Activated naive CD4-positive, alpha-beta T cell treated with anti-CD3 and anti-CD28 coated beads, Interleukin-2, amount 50 U/mL, for 16 hours (primary cell): ENCODE measurements around the gene MCOLN1.

Experiments used
- DNase-seq: peaks from one replicate; pipeline ENCODE4 v3.0.0-alpha.2; 2020

Gene MCOLN1

GRCh38 chr19:7504684-7505083 is 17.7 kb upstream of the MCOLN1 start:
- no peak for DNase-seq

GRCh38 chr19:7505288-7505681 is 17.1 kb upstream of the MCOLN1 start:
- no peak for DNase-seq

- no peak for DNase-seq
Measured at GRCh38 chr19:7505682-7506384, 16.6 kb upstream of the MCOLN1 start.

DNA sequence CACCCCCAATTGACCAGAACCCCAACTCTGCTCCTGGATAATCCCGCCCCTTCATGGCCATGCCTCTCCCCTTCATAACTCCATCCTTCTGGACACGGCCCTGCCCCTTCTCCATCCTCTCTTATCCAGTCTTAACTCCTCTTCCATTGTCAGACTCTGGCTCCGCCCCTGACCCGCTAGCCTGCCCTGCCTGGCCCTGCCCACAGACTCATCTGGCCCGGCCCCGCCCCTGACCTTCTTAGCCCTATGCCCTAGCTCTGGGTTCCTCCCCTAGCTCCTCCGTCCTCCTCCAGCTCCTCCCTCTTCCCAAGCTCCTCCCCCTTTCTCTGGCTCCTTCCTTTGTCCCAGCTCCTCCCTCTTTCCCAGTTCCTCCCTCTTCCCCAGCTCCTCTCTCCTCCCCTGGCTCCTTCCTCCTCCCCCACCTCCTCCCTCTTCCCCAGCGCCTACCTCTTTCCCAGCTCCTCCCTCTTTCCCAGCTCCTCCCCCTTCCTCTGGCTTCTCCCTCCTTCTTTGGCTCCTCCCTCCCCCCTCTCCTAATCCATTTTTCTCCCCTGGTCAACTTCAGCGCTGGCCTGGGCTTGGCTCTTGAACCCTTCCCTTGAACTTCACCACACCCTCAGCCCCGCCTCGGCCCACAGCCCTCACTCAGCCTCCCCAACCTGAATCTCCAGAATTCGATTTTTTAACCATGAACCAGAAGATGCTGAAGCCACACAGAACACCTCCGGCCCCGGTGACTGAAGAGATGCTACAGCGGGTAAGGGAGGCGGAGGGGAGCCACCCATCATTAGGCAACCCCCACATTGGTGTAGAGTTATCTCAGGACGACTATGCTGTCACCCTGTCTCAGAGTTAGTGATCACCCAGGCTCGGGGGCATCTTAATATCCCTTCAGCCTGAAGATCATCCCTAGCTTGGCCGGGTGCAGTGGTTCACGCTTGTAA is 15.8 kb upstream of the MCOLN1 start:
- DNase-seq, result peak; percentile 55

DNA sequence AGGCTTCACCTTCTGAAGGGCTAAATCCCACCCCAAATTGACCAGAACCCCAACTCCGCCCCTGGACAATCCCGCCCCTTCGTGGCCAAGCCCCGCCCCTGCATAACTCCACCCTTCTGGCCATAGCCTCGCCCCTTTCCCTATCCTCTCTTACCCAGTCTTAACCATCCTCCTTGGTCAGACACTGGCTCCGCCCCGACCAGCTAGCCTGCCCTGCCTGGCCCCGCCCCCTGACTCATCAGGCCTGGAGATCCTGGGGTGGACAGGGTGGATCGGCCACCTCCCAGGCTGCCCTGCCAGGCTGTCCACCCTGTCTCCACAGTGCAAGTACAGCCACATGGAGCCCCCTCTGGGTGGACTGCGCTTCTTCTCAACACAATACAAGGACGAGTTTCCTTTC is 14.5 kb upstream of the MCOLN1 start:
- DNase-seq, result no peak

DNA sequence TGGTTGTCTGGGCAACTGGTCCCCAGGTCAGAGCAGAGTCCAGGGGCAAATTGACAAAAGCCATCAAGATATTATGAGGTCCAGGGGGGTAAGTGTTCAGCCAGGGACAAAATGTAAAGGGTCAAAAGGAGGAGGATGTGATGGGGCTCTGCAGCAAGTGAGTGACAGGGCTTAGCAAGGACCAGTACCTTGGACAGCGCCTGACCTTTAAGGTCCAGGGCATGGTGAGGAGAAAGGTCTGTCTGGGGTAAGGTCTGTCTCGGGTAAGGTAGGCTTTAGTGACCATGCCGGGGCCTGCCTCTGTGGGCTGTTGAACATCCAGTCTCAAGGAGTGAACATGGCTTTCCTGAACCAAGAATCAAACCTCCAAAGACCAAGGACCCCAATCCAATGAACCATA is 12.8 kb upstream of the MCOLN1 start:
- no peak for DNase-seq

GRCh38 chr19:7512400-7512851 is 10.0 kb upstream of the MCOLN1 start:
- DNase-seq, result no peak

DNA sequence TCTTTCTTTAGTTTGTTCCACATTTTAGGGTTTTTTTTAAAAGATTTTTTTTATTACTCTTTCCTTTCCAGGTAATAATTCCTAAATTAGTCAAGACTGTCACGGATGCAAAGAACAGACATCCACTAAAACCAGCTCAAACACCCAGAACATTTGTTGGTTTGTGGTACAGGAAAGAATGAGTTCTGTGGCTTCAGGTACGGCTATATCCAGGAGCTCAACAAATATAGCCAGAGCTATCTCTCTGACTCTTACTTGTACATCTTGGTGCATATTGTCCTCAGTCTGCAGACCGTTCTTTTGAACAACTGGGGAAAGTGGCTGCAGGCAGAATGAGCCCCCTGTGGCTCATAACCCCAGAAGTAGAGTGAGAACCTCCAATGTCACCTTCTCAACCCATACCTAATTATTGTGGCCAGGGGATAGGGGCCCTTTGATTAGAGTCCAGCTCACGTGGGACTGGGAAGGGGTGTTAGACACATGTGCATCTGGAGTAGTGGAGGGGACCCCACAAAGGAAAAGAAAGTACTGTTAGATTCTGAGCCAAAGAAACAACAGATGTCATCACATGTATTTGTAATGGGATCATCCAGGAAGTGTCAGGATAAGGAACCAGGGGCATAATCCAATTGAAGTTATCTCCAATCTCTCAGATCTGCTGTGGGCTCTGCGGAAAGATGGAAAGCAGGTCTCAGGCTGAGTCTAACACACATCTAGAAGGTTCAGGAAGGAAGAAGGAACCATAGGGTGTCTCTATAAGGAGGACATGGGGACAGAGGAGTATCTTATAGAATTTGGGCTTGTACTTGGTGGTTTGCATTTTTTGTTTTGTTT is 8.4 kb upstream of the MCOLN1 start:
- DNase-seq, result no peak

DNA sequence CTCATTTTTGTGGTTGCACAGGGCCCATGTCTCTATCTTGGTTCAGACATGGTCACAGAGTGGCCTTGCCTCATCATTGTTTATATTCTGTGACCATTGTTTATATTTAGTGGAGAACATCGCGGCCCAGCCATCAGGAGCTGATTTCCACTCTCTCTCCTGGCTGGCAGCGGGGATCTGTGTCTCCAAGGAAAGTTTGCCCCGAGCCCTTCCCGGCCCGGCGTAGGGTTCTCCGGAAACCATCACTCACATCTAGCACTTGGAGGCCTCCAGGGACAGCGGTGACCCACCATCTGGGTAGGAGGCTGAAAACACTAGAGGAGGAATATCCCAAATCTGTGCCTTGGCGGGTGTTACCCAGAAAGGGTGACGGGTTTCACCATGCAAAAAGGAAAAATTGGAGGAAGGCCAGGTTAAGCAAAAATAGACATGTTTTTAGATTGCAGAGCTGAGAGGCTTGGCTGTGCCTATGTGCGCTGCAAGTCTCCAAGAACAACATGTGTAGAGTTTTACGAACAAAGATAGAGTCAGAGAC is 7.2 kb upstream of the MCOLN1 start:
- DNase-seq, result no peak

- peak; percentile 50 for DNase-seq
Measured at GRCh38 chr19:7515645-7516151, 6.7 kb upstream of the MCOLN1 start, which contains the start of gene ZNF358. Gene ZNF358, plus strand, starts transcription at chr19:7516103. Its CDS starts 3,140 bp downstream, at chr19:7519243.

DNA sequence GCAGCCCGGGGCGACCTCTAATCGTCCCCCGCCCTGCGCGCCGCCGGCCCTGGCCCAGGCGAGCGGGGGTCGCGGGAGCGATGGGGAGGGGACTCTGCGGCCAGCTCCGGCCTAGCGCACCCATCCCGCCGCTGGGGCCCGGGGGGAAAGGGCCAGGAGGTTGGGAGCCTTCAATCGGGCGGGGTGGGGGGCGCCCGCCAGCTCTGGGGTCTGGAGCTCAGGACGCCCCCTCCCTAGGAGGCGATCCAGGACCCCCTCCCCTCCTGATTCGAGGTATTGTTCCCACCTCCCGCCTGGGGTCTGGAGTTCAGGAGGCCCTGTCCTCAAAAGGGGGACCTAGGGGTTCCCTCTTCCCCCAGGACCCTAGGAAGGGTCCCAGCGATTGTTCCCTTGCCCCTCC is 6.1 kb upstream of the MCOLN1 start:
- no peak for DNase-seq

GRCh38 chr19:7516878-7517277 is 5.5 kb upstream of the MCOLN1 start:
- no peak for DNase-seq

DNA sequence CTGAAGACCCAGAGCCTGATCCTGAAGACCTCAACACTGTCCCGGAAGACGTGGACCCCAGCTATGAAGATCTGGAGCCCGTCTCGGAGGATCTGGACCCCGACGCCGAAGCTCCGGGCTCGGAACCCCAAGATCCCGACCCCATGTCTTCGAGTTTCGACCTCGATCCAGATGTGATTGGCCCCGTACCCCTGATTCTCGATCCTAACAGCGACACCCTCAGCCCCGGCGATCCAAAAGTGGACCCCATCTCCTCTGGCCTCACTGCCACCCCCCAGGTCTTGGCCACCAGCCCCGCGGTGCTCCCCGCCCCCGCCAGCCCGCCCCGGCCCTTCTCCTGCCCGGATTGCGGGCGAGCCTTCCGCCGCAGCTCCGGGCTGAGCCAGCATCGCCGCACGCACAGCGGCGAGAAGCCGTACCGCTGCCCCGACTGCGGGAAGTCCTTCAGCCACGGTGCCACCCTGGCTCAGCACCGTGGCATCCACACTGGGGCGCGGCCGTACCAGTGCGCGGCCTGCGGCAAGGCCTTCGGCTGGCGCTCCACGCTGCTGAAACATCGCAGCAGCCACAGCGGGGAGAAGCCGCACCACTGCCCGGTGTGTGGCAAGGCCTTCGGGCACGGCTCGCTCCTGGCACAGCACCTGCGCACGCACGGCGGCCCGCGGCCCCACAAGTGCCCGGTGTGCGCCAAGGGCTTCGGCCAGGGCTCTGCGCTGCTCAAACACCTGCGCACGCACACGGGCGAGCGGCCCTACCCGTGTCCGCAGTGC is 2.9 kb upstream of the MCOLN1 start:
- no peak for DNase-seq

DNA sequence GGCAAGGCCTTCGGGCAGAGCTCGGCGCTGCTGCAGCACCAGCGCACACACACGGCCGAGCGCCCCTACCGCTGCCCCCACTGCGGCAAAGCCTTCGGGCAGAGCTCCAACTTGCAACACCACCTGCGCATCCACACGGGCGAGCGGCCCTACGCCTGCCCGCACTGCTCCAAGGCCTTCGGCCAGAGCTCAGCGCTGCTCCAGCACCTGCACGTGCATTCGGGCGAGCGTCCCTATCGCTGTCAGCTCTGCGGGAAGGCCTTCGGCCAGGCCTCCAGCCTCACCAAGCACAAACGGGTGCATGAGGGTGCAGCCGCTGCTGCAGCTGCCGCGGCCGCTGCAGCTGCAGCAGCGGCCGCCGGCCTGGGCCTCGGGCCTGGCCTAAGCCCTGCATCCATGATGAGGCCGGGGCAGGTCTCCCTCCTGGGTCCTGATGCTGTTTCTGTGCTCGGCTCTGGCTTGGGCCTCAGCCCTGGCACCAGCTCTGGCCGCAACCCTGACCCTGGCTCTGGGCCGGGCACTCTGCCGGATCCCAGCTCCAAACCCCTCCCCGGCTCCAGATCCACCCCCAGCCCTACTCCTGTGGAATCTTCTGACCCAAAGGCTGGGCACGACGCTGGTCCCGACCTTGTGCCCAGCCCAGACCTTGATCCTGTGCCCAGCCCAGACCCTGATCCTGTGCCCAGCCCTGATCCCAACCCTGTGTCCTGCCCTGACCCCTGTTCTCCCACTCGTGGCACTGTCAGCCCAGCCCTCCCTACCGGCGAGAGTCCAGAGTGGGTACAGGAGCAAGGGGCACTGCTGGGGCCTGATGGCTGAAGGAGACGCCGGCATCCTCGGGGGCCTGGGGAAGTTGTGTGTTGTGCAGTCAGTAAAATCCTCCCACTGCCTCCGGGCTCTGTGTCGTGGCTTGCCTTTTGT is 2.0 kb upstream of the MCOLN1 start:
- DNase-seq, result no peak

DNA sequence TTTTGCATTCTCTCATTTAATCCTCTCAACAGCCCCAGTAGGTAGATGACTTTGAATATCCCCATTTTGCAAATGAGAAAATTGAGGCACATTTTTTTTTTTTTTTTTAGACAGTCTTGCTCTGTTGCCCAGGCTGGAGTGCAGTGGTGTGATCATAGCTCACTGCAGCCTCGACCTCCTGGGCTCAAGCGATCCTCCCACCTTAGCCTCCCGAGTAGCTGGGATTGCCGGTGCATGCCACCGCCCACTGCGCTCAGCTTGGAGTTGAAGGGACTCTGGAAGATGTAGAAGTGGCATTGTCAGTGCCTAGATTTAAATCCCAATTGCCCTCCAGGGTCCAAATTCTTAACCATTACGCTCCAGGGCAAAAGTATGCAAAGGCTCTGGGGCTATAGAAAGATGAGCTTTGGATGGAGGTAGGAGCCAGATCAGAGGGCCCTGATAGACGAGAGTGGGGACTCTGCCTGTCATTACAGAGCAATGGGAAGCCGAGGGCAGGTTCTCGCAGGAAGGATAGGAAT is 813 bp upstream of the MCOLN1 start:
- no peak for DNase-seq

DNA sequence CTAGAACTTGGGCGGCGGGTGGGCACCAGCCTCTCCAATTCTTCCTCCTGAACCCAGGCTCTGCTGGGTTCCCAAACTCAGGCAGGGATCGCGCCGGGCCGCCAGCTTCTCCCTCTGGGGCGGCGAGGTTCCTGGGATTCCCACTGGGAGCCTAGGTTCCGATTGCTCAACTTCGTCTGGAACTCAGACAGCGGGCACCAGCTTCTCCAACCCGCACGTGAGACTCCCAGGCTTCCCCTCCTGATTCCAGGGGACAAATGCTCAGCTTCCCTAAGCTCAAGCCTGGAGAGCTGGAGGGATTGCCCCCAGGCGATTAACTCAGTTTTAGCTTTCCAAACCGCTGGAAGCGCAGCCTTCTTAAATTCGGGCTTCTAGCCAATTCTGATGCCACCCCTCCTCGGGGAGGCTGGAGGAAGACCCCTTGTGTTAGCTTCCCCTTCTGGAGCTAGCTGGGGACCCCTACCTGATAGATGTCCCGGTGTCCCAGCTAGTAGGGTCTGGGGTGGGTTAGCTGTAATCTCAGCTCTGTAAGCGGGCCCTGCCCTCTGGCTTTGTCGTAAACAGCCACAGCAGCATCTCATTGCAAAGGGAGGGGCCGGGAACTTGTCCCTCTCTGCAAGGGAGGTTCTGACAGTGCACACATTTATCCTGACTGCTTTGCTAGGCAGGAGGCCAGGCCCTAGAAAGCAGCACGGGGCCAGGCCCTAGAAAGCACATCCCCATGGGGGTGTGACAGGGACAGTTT is 671 bp downstream of the MCOLN1 start:
- DNase-seq, result no peak

- no peak for DNase-seq
Measured at GRCh38 chr19:7524523-7524922, 2.1 kb downstream of the MCOLN1 start.

DNA sequence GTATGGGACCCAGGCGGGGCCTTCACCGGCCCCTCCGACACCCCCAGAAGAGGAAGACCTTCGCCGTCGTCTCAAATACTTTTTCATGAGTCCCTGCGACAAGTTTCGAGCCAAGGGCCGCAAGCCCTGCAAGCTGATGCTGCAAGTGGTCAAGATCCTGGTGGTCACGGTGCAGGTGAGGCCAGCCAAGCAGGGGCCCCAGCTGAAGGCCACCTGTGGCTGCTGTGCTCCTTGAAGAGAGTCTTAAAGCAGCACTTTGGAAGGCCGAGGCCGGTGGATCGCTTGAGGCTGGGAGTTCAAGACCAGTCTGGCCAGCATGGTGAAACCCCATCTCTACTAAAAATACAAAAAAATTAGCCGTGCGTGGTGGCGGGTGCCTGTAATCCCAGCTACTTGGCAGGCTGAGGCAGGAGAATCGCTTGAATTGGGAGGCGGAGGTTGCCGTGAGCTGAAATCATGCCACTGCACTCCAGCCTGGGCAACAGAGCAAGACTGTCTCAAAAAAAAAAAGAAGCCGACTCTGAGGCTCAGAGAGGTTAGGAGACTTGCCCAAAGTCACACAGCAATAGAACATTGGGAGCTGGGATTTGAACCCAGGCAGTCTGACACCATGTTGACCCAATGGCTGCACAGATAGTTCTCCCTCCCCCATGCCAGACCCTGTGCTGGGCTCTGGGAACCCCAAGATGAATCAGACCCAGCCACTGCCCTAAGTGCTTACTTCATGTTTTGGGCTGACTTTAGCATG is 2.7 kb downstream of the MCOLN1 start:
- no peak for DNase-seq
